Inflammatory macrophage treated with lipopolysaccharide for 4 hours (primary cell): ENCODE results near the gene RNASEL.

ENCODE experiments used
- DNase-seq: peaks from one replicate; pipeline ENCODE4 v3.0.0-alpha.2; 2020

RNASEL gene

GRCh38 chr1:182598296-182598695 lies 9.2 kb upstream of the RNASEL start:
- peak; percentile 67 for DNase-seq

- DNase-seq, result no peak
Measured at GRCh38 chr1:182596934-182597333, 7.9 kb upstream of the RNASEL start.

- DNase-seq, result peak; percentile 74
Measured at GRCh38 chr1:182595641-182596240, 6.7 kb upstream of the RNASEL start.

- DNase-seq, result no peak
Measured at GRCh38 chr1:182589931-182590330, 875 bp upstream of the RNASEL start.

- DNase-seq, result no peak
Measured at GRCh38 chr1:182589520-182589919, 464 bp upstream of the RNASEL start.

GRCh38 chr1:182587666-182588499 lies 1.2 kb downstream of the RNASEL start:
- no peak for DNase-seq

- DNase-seq, result peak; percentile 66
Measured at GRCh38 chr1:182587093-182587492, 2.0 kb downstream of the RNASEL start.

- DNase-seq, result peak; percentile 33
Measured at GRCh38 chr1:182586380-182586779, 2.7 kb downstream of the RNASEL start.

- DNase-seq, result no peak
Measured at GRCh38 chr1:182584746-182585145, 4.3 kb downstream of the RNASEL start.

- DNase-seq, result no peak
Measured at GRCh38 chr1:182580736-182581135, 8.3 kb downstream of the RNASEL start.

- no peak for DNase-seq
Measured at GRCh38 chr1:182575540-182576149, 13.4 kb downstream of the RNASEL start.

- no peak for DNase-seq
Measured at GRCh38 chr1:182574156-182574555, 14.9 kb downstream of the RNASEL start.

GRCh38 chr1:182570611-182570970 lies 18.5 kb downstream of the RNASEL start:
- no peak for DNase-seq

GRCh38 chr1:182569939-182570610 lies 19.0 kb downstream of the RNASEL start:
- DNase-seq, result no peak

- DNase-seq, result no peak
Measured at GRCh38 chr1:182568647-182569284, 20.3 kb downstream of the RNASEL start.

GRCh38 chr1:182567629-182568028 lies 21.4 kb downstream of the RNASEL start:
- DNase-seq, result no peak

- DNase-seq, result no peak
Measured at GRCh38 chr1:182565537-182565936, 23.5 kb downstream of the RNASEL start.

- DNase-seq, result no peak
Measured at GRCh38 chr1:182564406-182565004, 24.6 kb downstream of the RNASEL start.

- no peak for DNase-seq
Measured at GRCh38 chr1:182563095-182563494, 26.0 kb downstream of the RNASEL start.

- DNase-seq, result no peak
Measured at GRCh38 chr1:182561456-182561855, 27.6 kb downstream of the RNASEL start.

GRCh38 chr1:182560392-182560984 lies 28.6 kb downstream of the RNASEL start:
- no peak for DNase-seq

- no peak for DNase-seq
Measured at GRCh38 chr1:182556279-182556678, 32.8 kb downstream of the RNASEL start.
